ENCODE data around the gene ZCCHC17. TPM values are rescaled to one million over a fixed set of nuclear protein-coding genes. Genes with fewer than 3 reads are reported as not detected.

Gene ZCCHC17
- polyA plus RNA-seq, 1 experiment: 72.9 TPM

GRCh38 chr1:31289021-31289420, 7.8 kb upstream of the ZCCHC17 start:
- Histone ChIP-seq H3K27me3 (ENCODE audit: control insufficient read depth, insufficient read depth, low read length) (no peaks in the 10 kb centered on the region), H3K4me3 (ENCODE audit: low read depth, low read length) (no peak overlapping the region), H3K9me3 (ENCODE audit: control insufficient read depth, insufficient read depth, low read length) (no peaks in the 10 kb centered on the region), H3K27ac (ENCODE audit: low read depth, low read length) (no peak overlapping the region)
- ChIA-PET POLR2A (no interaction called here), CTCF (no interaction called here)
- no peak for TF ChIP-seq CTCF (IDR thresholded peaks at IDR 0.05; ENCODE audit: low read depth, low read length)
- no peak for DNase-seq (ENCODE audit: low read depth, low spot score)

GRCh38 chr1:31295874-31296485, 852 bp upstream of the ZCCHC17 start:
- H3K4me3 ChIP-seq (ENCODE audit: low read depth, low read length): peak overlapping the region; percentile 97
- H3K27ac ChIP-seq (ENCODE audit: low read depth, low read length): peak overlapping the region; percentile 86
- no peaks in the 10 kb centered on the region for H3K27me3 ChIP-seq (ENCODE audit: control insufficient read depth, insufficient read depth, low read length)
- ChIA-PET POLR2A (interaction anchor here (0.6 to 2.4 kb wide), 4 partner anchors 9 to 253 kb away, joined by 3 to 22 read pairs (median 4); no protein-coding TSS in a partner anchor), CTCF (interaction anchor here (1.1 to 2.5 kb wide), 3 partner anchors 10 to 111 kb away, joined by 3 to 13 read pairs (median 5); no protein-coding TSS in a partner anchor)
- H3K9me3 ChIP-seq (ENCODE audit: control insufficient read depth, insufficient read depth, low read length): no peaks in the 10 kb centered on the region
- TF ChIP-seq CTCF (IDR thresholded peaks at IDR 0.05; ENCODE audit: low read depth, low read length): no peak
- DNase-seq (ENCODE audit: low read depth, low spot score): no peak

GRCh38 chr1:31297277-31298247, 730 bp downstream of the ZCCHC17 start:
- peak overlapping the region; percentile 85 for H3K27ac ChIP-seq (ENCODE audit: low read depth, low read length)
- peak overlapping the region; percentile 97 for H3K4me3 ChIP-seq (ENCODE audit: low read depth, low read length)
- H3K27me3 ChIP-seq (ENCODE audit: control insufficient read depth, insufficient read depth, low read length): no peaks in the 10 kb centered on the region
- POLR2A ChIA-PET: interaction anchor here (0.7 to 2.4 kb wide), 7 partner anchors 9 to 125 kb away, joined by 3 to 22 read pairs (median 3); no protein-coding TSS in a partner anchor
- CTCF ChIA-PET: interaction anchor here (0.5 to 2.5 kb wide), 6 partner anchors 9 to 190 kb away, joined by 3 to 13 read pairs (median 4); no protein-coding TSS in a partner anchor
- H3K9me3 ChIP-seq (ENCODE audit: control insufficient read depth, insufficient read depth, low read length): no peaks in the 10 kb centered on the region
- no peak for TF ChIP-seq CTCF (IDR thresholded peaks at IDR 0.05; ENCODE audit: low read depth, low read length)
- no peak for DNase-seq (ENCODE audit: low read depth, low spot score)

- TF ChIP-seq CTCF (IDR thresholded peaks at IDR 0.05; ENCODE audit: low read depth, low read length): no peak
- POLR2A ChIA-PET: no interaction called here
- CTCF ChIA-PET: no interaction called here
- Histone ChIP-seq H3K27me3 (ENCODE audit: control insufficient read depth, insufficient read depth, low read length) (no peaks in the 10 kb centered on the region), H3K27ac (ENCODE audit: low read depth, low read length) (no peak overlapping the region), H3K4me3 (ENCODE audit: low read depth, low read length) (no peak overlapping the region), H3K9me3 (ENCODE audit: control insufficient read depth, insufficient read depth, low read length) (no peaks in the 10 kb centered on the region)
- no peak for DNase-seq (ENCODE audit: low read depth, low spot score)
Observed at GRCh38 chr1:31299365-31299764, 2.5 kb downstream of the ZCCHC17 start.
